ENCODE data around the gene FBXO17.

DNA sequence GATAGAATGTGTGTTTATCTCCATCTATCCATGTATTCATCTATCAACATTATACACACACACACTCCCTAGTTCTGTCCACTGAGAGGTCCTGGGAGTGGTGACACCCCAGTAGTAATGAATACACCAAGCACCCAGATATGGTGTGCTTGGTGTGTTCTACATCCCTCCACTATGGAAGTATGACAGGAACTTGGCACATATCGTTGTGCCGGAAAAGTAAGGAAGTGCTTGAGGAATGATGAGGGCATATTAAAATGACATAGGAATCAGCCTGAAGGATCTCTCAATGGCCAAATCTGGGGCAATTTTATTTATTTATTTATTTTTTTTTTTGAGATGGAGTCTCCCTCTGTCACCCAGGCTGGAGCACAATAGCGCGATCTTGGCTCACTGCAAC lies 28.3 kb upstream of the FBXO17 start:
- TF ChIP-seq, protein P1, sequence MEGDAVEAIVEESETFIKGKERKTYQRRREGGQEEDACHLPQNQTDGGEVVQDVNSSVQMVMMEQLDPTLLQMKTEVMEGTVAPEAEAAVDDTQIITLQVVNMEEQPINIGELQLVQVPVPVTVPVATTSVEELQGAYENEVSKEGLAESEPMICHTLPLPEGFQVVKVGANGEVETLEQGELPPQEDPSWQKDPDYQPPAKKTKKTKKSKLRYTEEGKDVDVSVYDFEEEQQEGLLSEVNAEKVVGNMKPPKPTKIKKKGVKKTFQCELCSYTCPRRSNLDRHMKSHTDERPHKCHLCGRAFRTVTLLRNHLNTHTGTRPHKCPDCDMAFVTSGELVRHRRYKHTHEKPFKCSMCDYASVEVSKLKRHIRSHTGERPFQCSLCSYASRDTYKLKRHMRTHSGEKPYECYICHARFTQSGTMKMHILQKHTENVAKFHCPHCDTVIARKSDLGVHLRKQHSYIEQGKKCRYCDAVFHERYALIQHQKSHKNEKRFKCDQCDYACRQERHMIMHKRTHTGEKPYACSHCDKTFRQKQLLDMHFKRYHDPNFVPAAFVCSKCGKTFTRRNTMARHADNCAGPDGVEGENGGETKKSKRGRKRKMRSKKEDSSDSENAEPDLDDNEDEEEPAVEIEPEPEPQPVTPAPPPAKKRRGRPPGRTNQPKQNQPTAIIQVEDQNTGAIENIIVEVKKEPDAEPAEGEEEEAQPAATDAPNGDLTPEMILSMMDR (IDR thresholded peaks at IDR 0.05), result no peak
- no peak for TF ChIP-seq POLR2A (IDR thresholded peaks at IDR 0.05)
